ENCODE data around the gene COL19A1. TPM values are rescaled to one million over a fixed set of nuclear protein-coding genes. Genes with fewer than 3 reads are reported as not detected.
A peak's percentile ranks its signal among the peaks of the same experiment; 100 is the strongest.

Gene COL19A1
- not detected in 2 replicates for total RNA-seq (2011; cell fraction: chromatin; rRNA removed; ENCODE audit: low replicate concordance)
- total RNA-seq (2011; cell fraction: nucleolus; rRNA removed): not detected in 2 replicates
- total RNA-seq (2011; cell fraction: nucleoplasm; rRNA removed): not detected in 2 replicates
- total RNA-seq (2014; rRNA removed): not detected in 2 replicates
- total RNA-seq (2014; rRNA removed; fragmentation: Illumina TruSeq; extraction: Trizol): not detected in 2 replicates
- total RNA-seq (2015; rRNA removed; fragmentation: Illumina TruSeq; extraction: Trizol): not detected in 2 replicates
- total RNA-seq (2021): not detected in 2 replicates
- polyA plus RNA-seq (2011; rRNA removed): not detected in 2 replicates
- polyA plus RNA-seq (2011; cell fraction: cytosol; rRNA removed): not detected in 2 replicates
- polyA plus RNA-seq (2011; cell fraction: nucleus; rRNA removed): not detected in 2 replicates
- polyA plus RNA-seq (2012): 0.10 TPM in 1 of 2 replicates, not detected in the other
- not detected in 2 replicates for polyA plus RNA-seq (2014; fragmentation: Illumina TruSeq; extraction: Trizol)
- polyA plus RNA-seq (2014; fragmentation: Nextera tagmentation; extraction: Ambion mirVana): not detected
- polyA plus RNA-seq (2014; rRNA removed): not detected in 2 replicates
- polyA minus RNA-seq (2011; rRNA and poly(A)+ RNA removed): not detected in 2 replicates
- not detected in 2 replicates for polyA minus RNA-seq (2011; cell fraction: cytosol; rRNA and poly(A)+ RNA removed)
- polyA minus RNA-seq (2011; cell fraction: nucleus; rRNA and poly(A)+ RNA removed): not detected in 2 replicates
- percentile 5 among the genes with signal in this experiment for Bru-seq, nascent RNA
- BruChase-seq, experiment 1, labeled RNA remaining after a 2-hour chase: percentile 3 among the genes with signal in this experiment
- BruChase-seq, experiment 2, labeled RNA remaining after a 6-hour chase: percentile 5 among the genes with signal in this experiment
- long read RNA-seq, experiment 1: 0 reads
- long read RNA-seq, experiment 2: 0 reads
- long read RNA-seq, experiment 3: 0 reads

DNA sequence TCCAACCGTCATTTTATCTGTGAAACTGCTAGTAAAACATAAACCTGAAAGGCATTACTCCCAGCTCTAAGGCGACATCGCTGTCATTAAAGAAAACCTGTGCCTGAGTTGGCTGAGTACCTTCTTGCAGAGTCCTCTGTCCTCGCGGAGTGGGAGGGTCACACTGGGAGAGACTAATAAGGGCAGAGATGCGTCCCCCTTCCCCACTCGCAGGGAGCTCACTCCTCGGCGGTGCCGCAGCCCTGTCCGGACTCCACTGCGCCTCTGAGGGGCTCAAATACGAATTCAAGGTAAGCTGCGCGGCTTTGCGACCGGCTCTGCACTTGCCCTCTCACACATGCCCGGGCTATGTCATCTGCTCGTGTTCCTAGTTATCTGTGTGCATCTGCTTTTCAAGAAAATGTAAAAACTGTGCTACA lies at the start of gene COL19A1:
TSS of gene COL19A1 (plus strand) at position 206 of the 419 bp plus-strand sequence. CDS start 13,012 bp downstream, outside the sequence.
- Histone ChIP-seq H3K4me2 (ENCODE audit: insufficient read depth, low read length) (peak within 1 kb of the TSS; percentile 22), H3K9me1 (ENCODE audit: control insufficient read depth, insufficient read depth, low read length) (no peaks in the 10 kb centered on the region), H3K4me1 (replicated peaks in 1 of 2; ENCODE audit: control insufficient read depth in 2 of 2, insufficient read depth in 2 of 2, low read length in 2 of 2) (peaks cover 4 to 13% of the 10 kb centered on the region in 2 experiments; a peak in 2 of 5 replicates), H2AFZ (ENCODE audit: low read depth, low read length) (peak within 1 kb of the TSS; percentile 62), H4K20me1 (replicated peaks; ENCODE audit: control insufficient read depth, insufficient read depth, low read length) (no peaks in the 10 kb centered on the region), H3K9me3 (replicated peaks; ENCODE audit: control insufficient read depth, insufficient read depth, low read depth, low read length) (no peaks in the 10 kb centered on the region), H3K79me2 (ENCODE audit: control insufficient read depth, insufficient read depth, low read length) (no peaks in the 10 kb centered on the region), H3K27me3 (ENCODE audit: control insufficient read depth in 2 of 2, insufficient read depth in 2 of 2, low read length in 2 of 2) (peaks cover 18 to 24% of the 10 kb centered on the region in 2 experiments), H3K36me3 (ENCODE audit: control insufficient read depth, insufficient read depth, low read length) (no peaks in the 10 kb centered on the region), H3K4me3 (peak within 1 kb of the TSS; percentile 32), H3K9ac (ENCODE audit: insufficient read depth in 1 of 2, low read depth in 2 of 2, low read length in 2 of 2) (peak within 1 kb of the TSS in 1 of 2 experiments; percentile 55; a peak in 2 of 4 replicates), H3K27ac (ENCODE audit: extremely low read depth, low read depth, low read length) (no peak within 1 kb of the TSS)
- intact Hi-C loops (cut with micrococcal nuclease) (loop anchor here (5.0 kb wide), 1 partner anchor 134 kb away; no protein-coding TSS in a partner anchor), in situ Hi-C loops (cut with MboI) (no loop called here)
- BruUV-seq (replicated peaks): no TSS peak
- DNase-seq (ENCODE audit: extremely low read depth in 1 of 4, low spot score in 3 of 4) (peak in 1 of 4 experiments; percentile 4), ATAC-seq (peak; percentile 34), FAIRE-seq (no peak)
- WGBS (ENCODE audit: insufficient coverage, low coverage, missing lambda C conversion rate): 22% methylated on average over 19 of the region's 19 CpGs
- TF ChIP-seq, protein P1, sequence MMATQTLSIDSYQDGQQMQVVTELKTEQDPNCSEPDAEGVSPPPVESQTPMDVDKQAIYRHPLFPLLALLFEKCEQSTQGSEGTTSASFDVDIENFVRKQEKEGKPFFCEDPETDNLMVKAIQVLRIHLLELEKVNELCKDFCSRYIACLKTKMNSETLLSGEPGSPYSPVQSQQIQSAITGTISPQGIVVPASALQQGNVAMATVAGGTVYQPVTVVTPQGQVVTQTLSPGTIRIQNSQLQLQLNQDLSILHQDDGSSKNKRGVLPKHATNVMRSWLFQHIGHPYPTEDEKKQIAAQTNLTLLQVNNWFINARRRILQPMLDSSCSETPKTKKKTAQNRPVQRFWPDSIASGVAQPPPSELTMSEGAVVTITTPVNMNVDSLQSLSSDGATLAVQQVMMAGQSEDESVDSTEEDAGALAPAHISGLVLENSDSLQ (IDR thresholded peaks at IDR 0.05): no peak
- TF ChIP-seq ZBTB17 (CRISPR knock-in tag; IDR thresholded peaks at IDR 0.05) (no peak), CBX8 (IDR thresholded peaks at IDR 0.05; ENCODE audit: borderline replicate concordance, extremely low read depth, low read depth, low read length, poor library complexity, severe bottlenecking) (peak; percentile 69), CBX2 (IDR thresholded peaks at IDR 0.05; ENCODE audit: insufficient read depth, low read length, poor library complexity, severe bottlenecking) (peak; percentile 92), ELF4 (CRISPR knock-in tag; IDR thresholded peaks at IDR 0.05) (no peak)
- TF ChIP-seq, protein P2, sequence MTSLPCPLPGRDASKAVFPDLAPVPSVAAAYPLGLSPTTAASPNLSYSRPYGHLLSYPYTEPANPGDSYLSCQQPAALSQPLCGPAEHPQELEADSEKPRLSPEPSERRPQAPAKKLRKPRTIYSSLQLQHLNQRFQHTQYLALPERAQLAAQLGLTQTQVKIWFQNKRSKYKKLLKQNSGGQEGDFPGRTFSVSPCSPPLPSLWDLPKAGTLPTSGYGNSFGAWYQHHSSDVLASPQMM (CRISPR knock-in tag; IDR thresholded peaks at IDR 0.05): no peak
- CTCF ChIA-PET (ENCODE audit: low intra/inter-chr PET ratio): no interaction called here
- POLR2A ChIA-PET: no interaction called here
